HEK293 (cell line): ENCODE measurements around the gene PDXDC1.
"Not testable (repeated sequence)": the region's sequence is repeated elsewhere in the genome, so short reads cannot be mapped to it uniquely, and the experiment has no call there.

ENCODE experiments used
- ATF2 ChIP-seq: fragments of 450-650 bp; formaldehyde crosslinking; IDR thresholded peaks from 2 replicates; pipeline ENCODE4 v1.5.1; 2016; ENCODE audit warnings: missing biosample characterization, missing genetic modification characterization, low read depth
- CTCF ChIP-seq: fragments of 450-650 bp; formaldehyde crosslinking; IDR thresholded peaks from 2 replicates; pipeline ENCODE4 v1.5.1; 2016; ENCODE audit warnings: missing biosample characterization, missing genetic modification characterization
- ZNF114 ChIP-seq: fragments of 450-650 bp; formaldehyde crosslinking; IDR thresholded peaks from 2 replicates; pipeline ENCODE4 v1.5.0; 2017; ENCODE audit warnings: missing biosample characterization, missing genetic modification characterization
- ZNF335 ChIP-seq: fragments of 450-650 bp; formaldehyde crosslinking; conservative IDR thresholded peaks from 2 replicates; pipeline ENCODE4 v1.5.1; 2016; ENCODE audit warnings: missing biosample characterization, missing genetic modification characterization
- ZNF792 ChIP-seq: fragments of 450-650 bp; formaldehyde crosslinking; IDR thresholded peaks from 2 replicates; pipeline ENCODE4 v1.5.1; 2016; ENCODE audit warnings: missing biosample characterization, missing genetic modification characterization
- ZSCAN16 ChIP-seq: fragments of 450-650 bp; formaldehyde crosslinking; IDR thresholded peaks from 2 replicates; pipeline ENCODE4 v1.5.1; 2016; ENCODE audit warnings: missing biosample characterization, missing genetic modification characterization

GRCh38 chr16:15029749-15030148 is 54.9 kb downstream of the PDXDC1 start:
- TF ChIP-seq ZSCAN16, ZNF114, ZNF792, CTCF, ZNF335, ATF2 (tag by site-specific recombination): not testable (repeated sequence)
